Neural crest cell (in vitro differentiated cells): ENCODE data around the gene KANK3. TPM values are rescaled to one million over a fixed set of nuclear protein-coding genes. Genes with fewer than 3 reads are reported as not detected.
A peak's percentile ranks its signal among the peaks of the same experiment; 100 is the strongest.
"Not testable (repeated sequence)": the region's sequence is repeated elsewhere in the genome, so short reads cannot be mapped to it uniquely, and the experiment has no call there.

Experiments
- DNase-seq: peaks from one replicate; pipeline ENCODE4 v3.0.0; 2021; ENCODE audit warnings: low read depth, mixed read lengths, low spot score
- H3K27ac Mint-ChIP-seq: one replicate; pipeline ENCODE4 v1.8.0; 2021; ENCODE audit warnings: mild to moderate bottlenecking, mixed read lengths; ENCODE audit not compliant: unreplicated experiment
- H3K27me3 Mint-ChIP-seq: 2 replicates; pipeline ENCODE4 v1.8.0; 2021; ENCODE audit warnings: low read depth, mild to moderate bottlenecking, mixed read lengths
- H3K36me3 Mint-ChIP-seq: 2 replicates; pipeline ENCODE4 v1.8.0; 2021; ENCODE audit warnings: low read depth, mild to moderate bottlenecking, mixed read lengths
- H3K4me1 Mint-ChIP-seq: 2 replicates; pipeline ENCODE4 v1.8.0; 2021; ENCODE audit warnings: mixed read lengths
- H3K4me3 Mint-ChIP-seq: one replicate; pipeline ENCODE4 v1.8.0; 2021; ENCODE audit warnings: mild to moderate bottlenecking, mixed read lengths
- H3K9me3 Mint-ChIP-seq: 2 replicates; pipeline ENCODE4 v1.8.0; 2021; ENCODE audit warnings: mixed read lengths
- CTCF ChIP-seq: fragments of 200-600 bp; sonication (generic); conservative IDR thresholded peaks from 2 replicates; pipeline ENCODE4 v1.5.0; 2021; ENCODE audit warnings: antibody characterized with exemption, mild to moderate bottlenecking
- total RNA-seq: library from RNA; stranded (reverse); gene quantifications from 2 replicates; pipeline ENCODE4 v1.2.1, GENCODE V29; 2021

Gene KANK3
- total RNA-seq, 1 donor from 2014 or later: 0.77 TPM

- peak overlapping the region; percentile 51 for H3K4me3 Mint-ChIP-seq
- H3K4me1 Mint-ChIP-seq: peaks cover 30% of the 10 kb centered on the region
- no peak for TF ChIP-seq CTCF
- DNase-seq: no peak
- peaks cover 8% of the 10 kb centered on the region for H3K9me3 Mint-ChIP-seq
- no peaks in the 10 kb centered on the region for H3K27me3 Mint-ChIP-seq
- peaks cover 12% of the 10 kb centered on the region for H3K36me3 Mint-ChIP-seq
- H3K27ac Mint-ChIP-seq: no peak overlapping the region
Measured at GRCh38 chr19:8388612-8388958, 45.5 kb upstream of the KANK3 start.

GRCh38 chr19:8387688-8388611, 44.9 kb upstream of the KANK3 start:
- Mint-ChIP-seq H3K9me3 (peaks cover 8% of the 10 kb centered on the region), H3K4me3 (peak overlapping the region; percentile 17), H3K36me3 (peaks cover 12% of the 10 kb centered on the region)

GRCh38 chr19:8386990-8387389, 43.9 kb upstream of the KANK3 start:
- Mint-ChIP-seq H3K4me3 (peak overlapping the region; percentile 42), H3K27me3 (no peaks in the 10 kb centered on the region), H3K4me1 (peaks cover 20% of the 10 kb centered on the region), H3K9me3 (peaks cover 8% of the 10 kb centered on the region), H3K27ac (no peak overlapping the region), H3K36me3 (peaks cover 12% of the 10 kb centered on the region)
- TF ChIP-seq CTCF: no peak
- no peak for DNase-seq

More at GRCh38 chr19:8387688-8388611, 44.9 kb upstream of the KANK3 start:
- H3K27me3 Mint-ChIP-seq: no peaks in the 10 kb centered on the region
- H3K4me1 Mint-ChIP-seq: peaks cover 27% of the 10 kb centered on the region
- DNase-seq: no peak
- TF ChIP-seq CTCF: no peak
- no peak overlapping the region for H3K27ac Mint-ChIP-seq

GRCh38 chr19:8386419-8386818, 43.4 kb upstream of the KANK3 start:
- peaks cover 12% of the 10 kb centered on the region for H3K36me3 Mint-ChIP-seq
- H3K27ac Mint-ChIP-seq, H3K9me3 Mint-ChIP-seq, DNase-seq, H3K27me3 Mint-ChIP-seq, H3K4me3 Mint-ChIP-seq: not testable (repeated sequence)
- peaks cover 15% of the 10 kb centered on the region for H3K4me1 Mint-ChIP-seq

GRCh38 chr19:8385566-8385965, 42.5 kb upstream of the KANK3 start:
- not testable (repeated sequence) for H3K4me3 Mint-ChIP-seq, H3K9me3 Mint-ChIP-seq, H3K27ac Mint-ChIP-seq

GRCh38 chr19:8385103-8385502, 42.0 kb upstream of the KANK3 start:
- not testable (repeated sequence) for H3K4me3 Mint-ChIP-seq, H3K27me3 Mint-ChIP-seq, DNase-seq, H3K27ac Mint-ChIP-seq, H3K9me3 Mint-ChIP-seq
- Mint-ChIP-seq H3K4me1 (peaks cover 12% of the 10 kb centered on the region), H3K36me3 (peaks cover 15% of the 10 kb centered on the region)

More at GRCh38 chr19:8385566-8385965, 42.5 kb upstream of the KANK3 start:
- peaks cover 12% of the 10 kb centered on the region for H3K36me3 Mint-ChIP-seq
- not testable (repeated sequence) for H3K27me3 Mint-ChIP-seq, DNase-seq
- H3K4me1 Mint-ChIP-seq: peaks cover 11% of the 10 kb centered on the region

- H3K36me3 Mint-ChIP-seq: peaks cover 12% of the 10 kb centered on the region
- H3K4me3 Mint-ChIP-seq, DNase-seq: not testable (repeated sequence)
Measured at GRCh38 chr19:8384569-8384968, 41.5 kb upstream of the KANK3 start.

GRCh38 chr19:8379156-8379891, 36.3 kb upstream of the KANK3 start:
- H3K9me3 Mint-ChIP-seq, H3K27ac Mint-ChIP-seq, H3K4me3 Mint-ChIP-seq, H3K27me3 Mint-ChIP-seq, DNase-seq, H3K4me1 Mint-ChIP-seq: not testable (repeated sequence)
- peaks cover 11% of the 10 kb centered on the region for H3K36me3 Mint-ChIP-seq

More at GRCh38 chr19:8384569-8384968, 41.5 kb upstream of the KANK3 start:
- H3K27me3 Mint-ChIP-seq, H3K4me1 Mint-ChIP-seq, H3K9me3 Mint-ChIP-seq: not testable (repeated sequence)
- peak overlapping the region; percentile 36 for H3K27ac Mint-ChIP-seq
